NB4 (cell line): ENCODE data around the gene ERGIC1.

Experiments
- DNase-seq: peaks from one replicate; pipeline ENCODE4 v3.0.0; 2010; ENCODE audit warnings: low read depth
- H3K4me3 ChIP-seq: one replicate; pipeline ENCODE4 v1.5.1; 2011; ENCODE audit warnings: mild to moderate bottlenecking, low read depth, low read length, moderate library complexity
- MYC ChIP-seq: IDR thresholded peaks from 2 replicates; pipeline ENCODE4 v1.6.1; 2011; ENCODE audit warnings: low read depth, low read length
- POLR2A ChIP-seq: IDR thresholded peaks from 2 replicates; pipeline ENCODE4 v1.6.1; 2011; ENCODE audit warnings: mild to moderate bottlenecking; ENCODE audit not compliant: insufficient read length; ENCODE audit errors: extremely low read depth
- TF ChIP-seq, protein P1 (sequence below): IDR thresholded peaks from 2 replicates; pipeline ENCODE4 v1.6.1; 2011; ENCODE audit warnings: low read depth, low read length
- TF ChIP-seq, protein P2 (sequence below): IDR thresholded peaks from one replicate; pipeline ENCODE4 v1.5.1; 2012; ENCODE audit warnings: low read depth, low read length

ERGIC1 gene

GRCh38 chr5:172800088-172800551, 33.9 kb upstream of the ERGIC1 start:
- no peak overlapping the region for H3K4me3 ChIP-seq
- DNase-seq: peak; percentile 94

GRCh38 chr5:172801179-172801671, 32.8 kb upstream of the ERGIC1 start:
- TF ChIP-seq, protein P1, sequence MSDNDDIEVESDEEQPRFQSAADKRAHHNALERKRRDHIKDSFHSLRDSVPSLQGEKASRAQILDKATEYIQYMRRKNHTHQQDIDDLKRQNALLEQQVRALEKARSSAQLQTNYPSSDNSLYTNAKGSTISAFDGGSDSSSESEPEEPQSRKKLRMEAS: no peak
- no peak for TF ChIP-seq POLR2A
- TF ChIP-seq, protein P2, sequence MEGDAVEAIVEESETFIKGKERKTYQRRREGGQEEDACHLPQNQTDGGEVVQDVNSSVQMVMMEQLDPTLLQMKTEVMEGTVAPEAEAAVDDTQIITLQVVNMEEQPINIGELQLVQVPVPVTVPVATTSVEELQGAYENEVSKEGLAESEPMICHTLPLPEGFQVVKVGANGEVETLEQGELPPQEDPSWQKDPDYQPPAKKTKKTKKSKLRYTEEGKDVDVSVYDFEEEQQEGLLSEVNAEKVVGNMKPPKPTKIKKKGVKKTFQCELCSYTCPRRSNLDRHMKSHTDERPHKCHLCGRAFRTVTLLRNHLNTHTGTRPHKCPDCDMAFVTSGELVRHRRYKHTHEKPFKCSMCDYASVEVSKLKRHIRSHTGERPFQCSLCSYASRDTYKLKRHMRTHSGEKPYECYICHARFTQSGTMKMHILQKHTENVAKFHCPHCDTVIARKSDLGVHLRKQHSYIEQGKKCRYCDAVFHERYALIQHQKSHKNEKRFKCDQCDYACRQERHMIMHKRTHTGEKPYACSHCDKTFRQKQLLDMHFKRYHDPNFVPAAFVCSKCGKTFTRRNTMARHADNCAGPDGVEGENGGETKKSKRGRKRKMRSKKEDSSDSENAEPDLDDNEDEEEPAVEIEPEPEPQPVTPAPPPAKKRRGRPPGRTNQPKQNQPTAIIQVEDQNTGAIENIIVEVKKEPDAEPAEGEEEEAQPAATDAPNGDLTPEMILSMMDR: no peak
- no peak for TF ChIP-seq MYC
- no peak overlapping the region for H3K4me3 ChIP-seq
- peak; percentile 22 for DNase-seq

More at GRCh38 chr5:172800088-172800551, 33.9 kb upstream of the ERGIC1 start:
- TF ChIP-seq POLR2A: no peak
- TF ChIP-seq MYC: no peak
- TF ChIP-seq, protein P2: no peak
- TF ChIP-seq, protein P1: peak; percentile 37; the same call in 1 of the 2 replicates

- no peak for DNase-seq
- H3K4me3 ChIP-seq: no peak overlapping the region
- TF ChIP-seq, protein P2: no peak
- TF ChIP-seq, protein P1: no peak
- no peak for TF ChIP-seq MYC
- TF ChIP-seq POLR2A: no peak
Observed at GRCh38 chr5:172802112-172802511, 31.9 kb upstream of the ERGIC1 start.

DNA sequence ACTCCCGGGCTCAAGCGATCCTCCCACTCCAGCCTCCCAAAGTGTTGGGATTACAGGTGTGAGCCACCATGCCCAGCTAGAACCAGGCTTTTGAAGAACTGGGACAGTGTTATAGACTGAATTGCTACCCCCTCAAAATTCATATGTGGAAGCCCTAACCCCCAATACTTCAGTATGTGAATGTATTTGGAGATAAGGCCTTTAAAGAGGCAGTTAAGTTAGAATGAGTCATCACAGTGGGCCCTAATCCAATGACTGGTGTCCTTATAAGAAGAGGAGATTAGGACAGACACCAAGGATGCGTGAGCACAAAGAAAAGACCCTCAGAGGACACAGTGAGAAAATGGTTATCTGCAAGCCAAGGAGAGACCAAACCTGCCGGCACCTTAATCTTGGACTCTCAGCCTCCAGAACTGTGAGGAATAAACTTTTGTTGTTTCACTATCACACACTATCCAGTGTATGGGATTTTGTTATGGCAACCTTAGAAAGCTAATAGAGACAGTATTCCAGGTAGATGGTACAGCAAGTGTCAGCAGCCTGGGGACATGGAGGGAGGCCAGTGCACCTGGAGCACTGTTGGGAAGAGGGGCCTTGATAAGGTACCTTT, 31.4 kb upstream of the ERGIC1 start:
- H3K4me3 ChIP-seq: no peak overlapping the region
- peak; percentile 37 for DNase-seq
- TF ChIP-seq POLR2A (no peak), MYC (no peak)
- TF ChIP-seq, protein P2: no peak
- TF ChIP-seq, protein P1: no peak

DNA sequence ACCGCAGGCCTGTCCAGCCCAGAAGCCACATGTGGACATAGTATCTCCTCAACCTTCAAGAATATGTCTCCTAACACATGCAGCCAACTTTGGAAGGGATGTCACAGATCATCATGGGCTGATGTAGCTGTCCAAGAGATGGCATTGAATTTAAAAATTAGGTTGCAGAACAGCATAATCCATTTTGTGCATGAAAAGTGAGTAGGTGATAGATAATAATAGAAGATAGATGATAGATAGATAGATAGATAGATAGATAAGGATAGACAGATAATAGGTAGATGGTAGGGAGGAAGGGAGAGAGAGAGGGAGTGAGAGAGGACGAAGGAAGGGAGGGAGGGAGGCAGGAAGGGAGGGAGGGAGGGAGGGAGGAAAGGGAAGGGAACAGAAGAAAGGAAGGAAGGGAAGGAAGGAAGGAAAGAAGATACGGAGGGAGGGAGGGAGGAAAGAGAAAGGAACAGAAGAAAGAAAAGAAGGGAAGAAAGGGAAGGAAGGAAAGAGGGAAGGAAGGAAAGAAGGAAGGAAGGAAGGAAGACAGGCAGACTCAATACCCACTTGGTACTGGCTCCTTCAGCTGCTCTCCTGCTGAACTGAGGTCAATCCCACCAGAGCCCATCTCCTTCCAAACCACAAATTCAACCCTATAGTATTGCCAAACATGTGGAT, 28.9 kb upstream of the ERGIC1 start:
- no peak for TF ChIP-seq POLR2A
- no peak for TF ChIP-seq MYC
- TF ChIP-seq, protein P2: no peak
- TF ChIP-seq, protein P1: no peak
- DNase-seq: no peak
- H3K4me3 ChIP-seq: no peak overlapping the region
